ENCODE data around the gene PAIP1.

GRCh38 chr5:43589310-43589709 is 32.4 kb upstream of the PAIP1 start:
- TF ChIP-seq EZH2phosphoT487 (IDR thresholded peaks at IDR 0.05) (no peak), CTCF (IDR thresholded peaks at IDR 0.05) (no peak)
